Measurements from ENCODE around the gene CAMKMT. TPM values are rescaled to one million over a fixed set of nuclear protein-coding genes. Genes with fewer than 3 reads are reported as not detected.

The CAMKMT gene
- total and polyA plus RNA-seq, 2 donors (not counting 1 experiment from before 2014, with no cell fraction given), result 6.2 to 23.3 TPM

DNA sequence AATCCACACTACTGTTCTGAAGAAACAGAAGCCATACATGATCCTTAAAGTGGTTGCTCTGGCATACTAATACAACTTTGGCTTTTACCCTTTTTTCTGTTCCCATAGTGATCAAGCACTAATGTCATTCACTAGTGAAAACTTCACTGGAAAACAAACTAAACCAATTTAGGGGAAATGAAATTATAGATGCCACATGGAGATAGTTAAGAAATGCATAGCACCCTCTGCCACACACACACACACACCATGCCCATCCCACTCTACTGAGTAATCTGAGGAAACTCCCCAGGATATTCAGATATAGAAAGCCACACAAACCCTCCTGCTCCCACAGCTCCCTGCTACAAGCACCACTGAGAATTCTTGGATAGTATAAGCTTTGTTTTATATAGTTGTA, 47.4 kb upstream of the CAMKMT start:
- no peak for DNase-seq
- ChIA-PET POLR2A (no interaction called here), CTCF (no interaction called here)
- Histone ChIP-seq H3K4me3 (ENCODE audit: control extremely low read depth in 1 of 5, extremely low read depth in 1 of 5, insufficient read depth in 1 of 5, low read depth in 2 of 5, low read length in 4 of 5) (no peak overlapping the region), H3K9me3 (ENCODE audit: control extremely low read depth in 1 of 3, control insufficient read depth in 2 of 3, insufficient read depth in 1 of 3, low read length in 2 of 3) (peaks cover 5 to 24% (median 12%) of the 10 kb centered on the region in 3 donors), H3K27me3 (replicated peaks in 1 of 4; ENCODE audit: control extremely low read depth in 1 of 4, control insufficient read depth in 3 of 4, insufficient read depth in 4 of 4, low read length in 3 of 4) (no peaks in the 10 kb centered on the region), H4K20me1 (ENCODE audit: control insufficient read depth, insufficient read depth, low read length, poor library complexity, severe bottlenecking) (no peaks in the 10 kb centered on the region), H3K36me3 (replicated peaks in 1 of 2; ENCODE audit: control extremely low read depth in 1 of 2, control insufficient read depth in 1 of 2, extremely low read depth in 1 of 2, insufficient read depth in 2 of 2, low read length in 1 of 2) (peaks cover 2 to 10% of the 10 kb centered on the region in 2 experiments), H3K27ac (ENCODE audit: low read length in 2 of 2) (no peak overlapping the region), H3K4me1 (ENCODE audit: control insufficient read depth in 2 of 2, insufficient read depth in 2 of 2, low read length in 2 of 2) (no peaks in the 10 kb centered on the region), H3K79me2 (ENCODE audit: control insufficient read depth, insufficient read depth, low read length) (no peaks in the 10 kb centered on the region), H2AFZ (ENCODE audit: insufficient read depth, low read depth, low read length, poor library complexity, severe bottlenecking) (no peak overlapping the region), H3K4me2 (replicated peaks; ENCODE audit: low read depth, low read length, poor library complexity, severe bottlenecking) (no peak overlapping the region), H3K9ac (ENCODE audit: low read length) (no peak overlapping the region)
- no peak for ATAC-seq (ENCODE audit: low read depth)
- H3K4me1 Mint-ChIP-seq, result no peaks in the 10 kb centered on the region
- intact Hi-C loops (cut with micrococcal nuclease), result no loop called here
- no peak for TF ChIP-seq EZH2 (IDR thresholded peaks at IDR 0.05; ENCODE audit: borderline replicate concordance, insufficient read depth, low read depth, low read length, poor library complexity, severe bottlenecking)
- TF ChIP-seq, protein P1, sequence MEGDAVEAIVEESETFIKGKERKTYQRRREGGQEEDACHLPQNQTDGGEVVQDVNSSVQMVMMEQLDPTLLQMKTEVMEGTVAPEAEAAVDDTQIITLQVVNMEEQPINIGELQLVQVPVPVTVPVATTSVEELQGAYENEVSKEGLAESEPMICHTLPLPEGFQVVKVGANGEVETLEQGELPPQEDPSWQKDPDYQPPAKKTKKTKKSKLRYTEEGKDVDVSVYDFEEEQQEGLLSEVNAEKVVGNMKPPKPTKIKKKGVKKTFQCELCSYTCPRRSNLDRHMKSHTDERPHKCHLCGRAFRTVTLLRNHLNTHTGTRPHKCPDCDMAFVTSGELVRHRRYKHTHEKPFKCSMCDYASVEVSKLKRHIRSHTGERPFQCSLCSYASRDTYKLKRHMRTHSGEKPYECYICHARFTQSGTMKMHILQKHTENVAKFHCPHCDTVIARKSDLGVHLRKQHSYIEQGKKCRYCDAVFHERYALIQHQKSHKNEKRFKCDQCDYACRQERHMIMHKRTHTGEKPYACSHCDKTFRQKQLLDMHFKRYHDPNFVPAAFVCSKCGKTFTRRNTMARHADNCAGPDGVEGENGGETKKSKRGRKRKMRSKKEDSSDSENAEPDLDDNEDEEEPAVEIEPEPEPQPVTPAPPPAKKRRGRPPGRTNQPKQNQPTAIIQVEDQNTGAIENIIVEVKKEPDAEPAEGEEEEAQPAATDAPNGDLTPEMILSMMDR (IDR thresholded peaks at IDR 0.05), result no peak
- H3K4me3 Mint-ChIP-seq, result no peak overlapping the region
- H3K27me3 Mint-ChIP-seq, result no peaks in the 10 kb centered on the region
- H3K27ac Mint-ChIP-seq, result no peak overlapping the region
- peaks cover 8% of the 10 kb centered on the region for H3K9me3 Mint-ChIP-seq (ENCODE audit: insufficient read depth)

DNA sequence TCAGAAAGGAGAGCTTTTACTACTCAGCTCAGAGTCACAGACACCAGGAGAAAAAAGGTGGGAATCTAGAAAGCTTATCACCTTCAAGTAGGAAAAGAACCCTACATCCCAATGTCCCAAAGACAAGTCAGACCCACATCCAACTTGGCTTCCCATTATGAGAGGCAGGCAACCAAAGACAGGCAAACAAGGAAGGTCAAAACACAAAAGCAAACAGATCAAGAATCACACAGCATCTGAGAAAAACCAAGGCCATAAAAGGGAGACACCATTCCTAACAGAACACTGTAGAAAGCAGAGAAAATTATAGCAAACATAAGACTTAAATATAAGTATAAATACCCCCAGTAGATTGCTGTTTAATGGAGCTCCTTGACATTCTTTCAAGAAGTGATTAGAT, 45.8 kb upstream of the CAMKMT start:
- no peaks in the 10 kb centered on the region for H3K4me1 Mint-ChIP-seq
- H3K27ac Mint-ChIP-seq, result no peak overlapping the region
- Histone ChIP-seq H3K4me2 (replicated peaks; ENCODE audit: low read depth, low read length, poor library complexity, severe bottlenecking) (no peak overlapping the region), H3K9me3 (ENCODE audit: control extremely low read depth in 1 of 3, control insufficient read depth in 2 of 3, insufficient read depth in 1 of 3, low read length in 2 of 3) (peaks cover under 1 to 9% (median 4%) of the 10 kb centered on the region in 3 donors), H2AFZ (ENCODE audit: insufficient read depth, low read depth, low read length, poor library complexity, severe bottlenecking) (no peak overlapping the region), H3K27ac (ENCODE audit: low read length in 2 of 2) (no peak overlapping the region), H3K9ac (ENCODE audit: low read length) (no peak overlapping the region), H3K36me3 (replicated peaks in 1 of 2; ENCODE audit: control extremely low read depth in 1 of 2, control insufficient read depth in 1 of 2, extremely low read depth in 1 of 2, insufficient read depth in 2 of 2, low read length in 1 of 2) (peaks cover 5 to 19% of the 10 kb centered on the region in 2 experiments), H3K4me3 (ENCODE audit: control extremely low read depth in 1 of 5, extremely low read depth in 1 of 5, insufficient read depth in 1 of 5, low read depth in 2 of 5, low read length in 4 of 5) (no peak overlapping the region), H3K27me3 (replicated peaks in 1 of 4; ENCODE audit: control extremely low read depth in 1 of 4, control insufficient read depth in 3 of 4, insufficient read depth in 4 of 4, low read length in 3 of 4) (no peaks in the 10 kb centered on the region), H4K20me1 (ENCODE audit: control insufficient read depth, insufficient read depth, low read length, poor library complexity, severe bottlenecking) (no peaks in the 10 kb centered on the region), H3K79me2 (ENCODE audit: control insufficient read depth, insufficient read depth, low read length) (no peaks in the 10 kb centered on the region), H3K4me1 (ENCODE audit: control insufficient read depth in 2 of 2, insufficient read depth in 2 of 2, low read length in 2 of 2) (no peaks in the 10 kb centered on the region)
- H3K27me3 Mint-ChIP-seq, result no peaks in the 10 kb centered on the region
- H3K9me3 Mint-ChIP-seq (ENCODE audit: insufficient read depth), result peaks cover 7% of the 10 kb centered on the region
- ChIA-PET CTCF (interaction anchor here (0.9 kb wide), 1 partner anchor 76 kb away, joined by 3 read pairs; no protein-coding TSS in a partner anchor), POLR2A (no interaction called here)
- no peak overlapping the region for H3K4me3 Mint-ChIP-seq
- intact Hi-C loops (cut with micrococcal nuclease), result no loop called here
- DNase-seq (no peak), ATAC-seq (ENCODE audit: low read depth) (no peak)
- no peak for TF ChIP-seq EZH2 (IDR thresholded peaks at IDR 0.05; ENCODE audit: borderline replicate concordance, insufficient read depth, low read depth, low read length, poor library complexity, severe bottlenecking)
- TF ChIP-seq, protein P1 (IDR thresholded peaks at IDR 0.05), result no peak

All from B cell (primary cell).